ENCODE data around the gene NABP1. TPM values are rescaled to one million over a fixed set of nuclear protein-coding genes. Genes with fewer than 3 reads are reported as not detected.
"Not testable (repeated sequence)": the region's sequence is repeated elsewhere in the genome, so short reads cannot be mapped to it uniquely, and the experiment has no call there.

The NABP1 gene
- polyA plus RNA-seq, 1 of the 3 experiments (the other 2 are of a cell fraction) = 19.1 TPM

DNA sequence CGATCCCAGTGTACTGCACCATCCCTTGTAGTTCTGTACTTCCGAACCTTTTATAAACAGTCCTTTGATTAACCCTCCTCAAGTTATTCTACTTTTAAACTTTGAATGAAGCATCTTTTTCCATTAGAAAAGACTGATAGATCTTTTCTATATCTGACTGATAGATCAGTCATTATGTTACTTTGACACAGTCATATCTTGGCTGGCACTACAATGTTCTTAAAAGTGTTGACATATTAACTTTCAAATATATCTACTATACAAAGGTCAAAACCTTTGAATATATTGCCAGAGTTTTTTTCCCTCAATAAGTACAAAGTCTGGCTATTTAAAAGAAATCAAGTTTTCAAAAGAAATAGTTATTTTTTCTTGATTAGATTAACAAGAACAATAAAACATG lies 35.4 kb upstream of the NABP1 start:
- WGBS (ENCODE audit: low lambda C conversion rate) = 91% methylated on average over 2 of the region's 2 CpGs
- H3K36me3 ChIP-seq (replicated peaks in 1 of 2; ENCODE audit: control insufficient read depth in 1 of 2, insufficient read depth in 2 of 2, low read length in 1 of 2) = no peaks in the 10 kb centered on the region
- H4K20me1 ChIP-seq (ENCODE audit: insufficient read depth) = no peaks in the 10 kb centered on the region
- no peak overlapping the region for H2AFZ ChIP-seq (ENCODE audit: low read depth)
- POLR2A ChIA-PET = no interaction called here
- no peak overlapping the region for H3K4me3 ChIP-seq (ENCODE audit: low read depth in 2 of 2, low read length in 1 of 2)
- H3K9me2 ChIP-seq = no peaks in the 10 kb centered on the region
- peaks cover 3 to 9% of the 10 kb centered on the region in 2 experiments; a peak in 3 of 4 replicates for H3K4me1 ChIP-seq (ENCODE audit: control insufficient read depth in 1 of 2, insufficient read depth in 2 of 2, low read depth in 1 of 2, low read length in 1 of 2)
- H3F3A ChIP-seq (replicated peaks; ENCODE audit: insufficient read depth) = no peaks in the 10 kb centered on the region
- H3K9me3 ChIP-seq = no peaks in the 10 kb centered on the region
- DNase-seq = no peak
- H3K9ac ChIP-seq = no peak overlapping the region
- H3K27ac ChIP-seq (ENCODE audit: low read depth in 2 of 2, low read length in 1 of 2) = no peak overlapping the region
- no peak overlapping the region for H3K4me2 ChIP-seq
- H3K27me3 ChIP-seq (ENCODE audit: insufficient read depth) = no peaks in the 10 kb centered on the region
- CTCF ChIA-PET = no interaction called here
- no peaks in the 10 kb centered on the region for H3K79me2 ChIP-seq (ENCODE audit: insufficient read depth)
- TF ChIP-seq NFIC (IDR thresholded peaks at IDR 0.05; ENCODE audit: borderline replicate concordance) = no peak
- no peak for TF ChIP-seq GABPA (IDR thresholded peaks at IDR 0.05; ENCODE audit: low read depth)
- no peak for TF ChIP-seq TCF12 (IDR thresholded peaks at IDR 0.05)
- no peak for TF ChIP-seq SIN3A (IDR thresholded peaks at IDR 0.05; ENCODE audit: borderline replicate concordance, low read depth, low read length)
- TF ChIP-seq EP300 (IDR thresholded peaks at IDR 0.05; ENCODE audit: borderline replicate concordance in 1 of 2, low read depth in 1 of 2, low read length in 1 of 2) = no peak
- TF ChIP-seq FOXJ3 (CRISPR knock-in tag; IDR thresholded peaks at IDR 0.05) = no peak
- no peak for TF ChIP-seq GATA2 (CRISPR knock-in tag; IDR thresholded peaks at IDR 0.05)
- TF ChIP-seq, protein P1, sequence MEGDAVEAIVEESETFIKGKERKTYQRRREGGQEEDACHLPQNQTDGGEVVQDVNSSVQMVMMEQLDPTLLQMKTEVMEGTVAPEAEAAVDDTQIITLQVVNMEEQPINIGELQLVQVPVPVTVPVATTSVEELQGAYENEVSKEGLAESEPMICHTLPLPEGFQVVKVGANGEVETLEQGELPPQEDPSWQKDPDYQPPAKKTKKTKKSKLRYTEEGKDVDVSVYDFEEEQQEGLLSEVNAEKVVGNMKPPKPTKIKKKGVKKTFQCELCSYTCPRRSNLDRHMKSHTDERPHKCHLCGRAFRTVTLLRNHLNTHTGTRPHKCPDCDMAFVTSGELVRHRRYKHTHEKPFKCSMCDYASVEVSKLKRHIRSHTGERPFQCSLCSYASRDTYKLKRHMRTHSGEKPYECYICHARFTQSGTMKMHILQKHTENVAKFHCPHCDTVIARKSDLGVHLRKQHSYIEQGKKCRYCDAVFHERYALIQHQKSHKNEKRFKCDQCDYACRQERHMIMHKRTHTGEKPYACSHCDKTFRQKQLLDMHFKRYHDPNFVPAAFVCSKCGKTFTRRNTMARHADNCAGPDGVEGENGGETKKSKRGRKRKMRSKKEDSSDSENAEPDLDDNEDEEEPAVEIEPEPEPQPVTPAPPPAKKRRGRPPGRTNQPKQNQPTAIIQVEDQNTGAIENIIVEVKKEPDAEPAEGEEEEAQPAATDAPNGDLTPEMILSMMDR (IDR thresholded peaks at IDR 0.05) = no peak

DNA sequence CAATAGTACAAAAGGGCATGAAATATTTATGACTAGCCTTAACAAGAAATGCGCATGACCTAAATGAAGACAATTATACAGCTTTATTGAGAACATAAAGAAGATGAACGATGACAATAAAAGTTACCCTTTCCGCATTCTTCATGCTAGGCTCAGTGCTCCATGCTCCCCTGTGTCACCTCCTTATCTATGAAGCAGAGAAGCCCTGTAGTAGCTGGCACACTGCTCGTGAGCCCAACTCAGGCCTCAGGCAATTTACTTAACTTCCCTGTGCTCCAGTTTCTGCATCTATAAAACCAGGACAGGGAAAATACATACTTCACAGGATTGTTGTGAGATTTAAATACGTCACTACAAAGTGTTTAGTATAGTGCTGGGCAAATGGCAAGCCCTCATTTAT lies 34.5 kb upstream of the NABP1 start:
- no peak overlapping the region for H3K4me2 ChIP-seq

DNA sequence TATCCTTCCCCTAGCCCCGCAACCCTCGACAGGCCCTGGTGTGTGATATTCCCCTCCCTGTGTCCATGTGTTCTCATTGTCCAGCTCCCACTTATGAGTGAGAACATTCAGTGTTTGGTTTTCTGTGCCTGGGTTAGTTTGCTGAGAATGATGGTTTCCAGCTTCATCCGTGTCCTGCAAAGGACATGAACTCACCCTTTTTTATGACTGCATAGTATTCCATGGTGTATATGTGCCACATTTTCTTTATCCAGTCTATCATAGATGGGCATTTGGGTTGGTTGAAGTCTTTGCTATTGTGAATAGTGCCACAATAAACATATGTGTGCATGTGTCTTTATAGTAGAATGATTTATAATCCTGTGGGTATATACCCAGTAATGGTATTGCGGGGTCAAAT lies 33.3 kb upstream of the NABP1 start:
- WGBS (ENCODE audit: low lambda C conversion rate) = 67% methylated on average over 4 of the region's 4 CpGs
- H3K9ac ChIP-seq; H3K27ac ChIP-seq (ENCODE audit: low read depth in 2 of 2, low read length in 1 of 2); H4K20me1 ChIP-seq (ENCODE audit: insufficient read depth); H3K27me3 ChIP-seq (ENCODE audit: insufficient read depth); H3K4me1 ChIP-seq (ENCODE audit: control insufficient read depth in 1 of 2, insufficient read depth in 2 of 2, low read depth in 1 of 2, low read length in 1 of 2); H3K79me2 ChIP-seq (ENCODE audit: insufficient read depth); POLR2A ChIA-PET; H2AFZ ChIP-seq (ENCODE audit: low read depth); DNase-seq; H3K4me2 ChIP-seq; H3K4me3 ChIP-seq (ENCODE audit: low read depth in 2 of 2, low read length in 1 of 2); H3K36me3 ChIP-seq (replicated peaks in 1 of 2; ENCODE audit: control insufficient read depth in 1 of 2, insufficient read depth in 2 of 2, low read length in 1 of 2); H3F3A ChIP-seq (replicated peaks; ENCODE audit: insufficient read depth); H3K9me3 ChIP-seq; H3K9me2 ChIP-seq: not testable (repeated sequence)
- CTCF ChIA-PET = interaction anchor here (1.0 kb wide), 1 partner anchor 25 kb away, joined by 3 read pairs; no protein-coding TSS in a partner anchor

More for the DNA sequence above, 34.5 kb upstream of the NABP1 start:
- H3K79me2 ChIP-seq (ENCODE audit: insufficient read depth) = no peaks in the 10 kb centered on the region
- WGBS (ENCODE audit: low lambda C conversion rate) = 80% methylated on average over 5 of the region's 5 CpGs
- H3K9me2 ChIP-seq = no peaks in the 10 kb centered on the region
- H3K27me3 ChIP-seq (ENCODE audit: insufficient read depth) = no peaks in the 10 kb centered on the region
- no peaks in the 10 kb centered on the region for H3K9me3 ChIP-seq
- no peak overlapping the region for H2AFZ ChIP-seq (ENCODE audit: low read depth)
- H4K20me1 ChIP-seq (ENCODE audit: insufficient read depth) = no peaks in the 10 kb centered on the region
- ChIA-PET POLR2A (no interaction called here), CTCF (interaction anchor here (0.7 to 0.9 kb wide), 4 partner anchors 9 to 95 kb away, joined by 3 to 4 read pairs (median 3); no protein-coding TSS in a partner anchor)
- H3K9ac ChIP-seq = no peak overlapping the region
- H3K4me3 ChIP-seq (ENCODE audit: low read depth in 2 of 2, low read length in 1 of 2) = no peak overlapping the region
- DNase-seq = peak; percentile 18
- no peaks in the 10 kb centered on the region for H3F3A ChIP-seq (replicated peaks; ENCODE audit: insufficient read depth)
- TF ChIP-seq RCOR1 (IDR thresholded peaks at IDR 0.05; ENCODE audit: low read length) (no peak), GATA2 (CRISPR knock-in tag; IDR thresholded peaks at IDR 0.05) (0 out of 2 replicates have a peak, but pooled peaks have one; percentile 17)
- peaks cover 0 to 3% of the 10 kb centered on the region in 2 experiments; a peak in 3 of 4 replicates for H3K4me1 ChIP-seq (ENCODE audit: control insufficient read depth in 1 of 2, insufficient read depth in 2 of 2, low read depth in 1 of 2, low read length in 1 of 2)
- H3K36me3 ChIP-seq (replicated peaks in 1 of 2; ENCODE audit: control insufficient read depth in 1 of 2, insufficient read depth in 2 of 2, low read length in 1 of 2) = no peaks in the 10 kb centered on the region
- no peak overlapping the region for H3K27ac ChIP-seq (ENCODE audit: low read depth in 2 of 2, low read length in 1 of 2)
